HG02763 (cell line): ENCODE results near the gene MGST2.
"Not testable (repeated sequence)": the region's sequence is repeated elsewhere in the genome, so short reads cannot be mapped to it uniquely, and the experiment has no call there.

Experiments
- ATAC-seq: cut with Tn5 transposase; IDR thresholded peaks from one replicate; pipeline ENCODE4 v1.9.1; 2021; ENCODE audit warnings: mild to moderate bottlenecking, moderate library complexity; ENCODE audit not compliant: unreplicated experiment

MGST2 gene

DNA sequence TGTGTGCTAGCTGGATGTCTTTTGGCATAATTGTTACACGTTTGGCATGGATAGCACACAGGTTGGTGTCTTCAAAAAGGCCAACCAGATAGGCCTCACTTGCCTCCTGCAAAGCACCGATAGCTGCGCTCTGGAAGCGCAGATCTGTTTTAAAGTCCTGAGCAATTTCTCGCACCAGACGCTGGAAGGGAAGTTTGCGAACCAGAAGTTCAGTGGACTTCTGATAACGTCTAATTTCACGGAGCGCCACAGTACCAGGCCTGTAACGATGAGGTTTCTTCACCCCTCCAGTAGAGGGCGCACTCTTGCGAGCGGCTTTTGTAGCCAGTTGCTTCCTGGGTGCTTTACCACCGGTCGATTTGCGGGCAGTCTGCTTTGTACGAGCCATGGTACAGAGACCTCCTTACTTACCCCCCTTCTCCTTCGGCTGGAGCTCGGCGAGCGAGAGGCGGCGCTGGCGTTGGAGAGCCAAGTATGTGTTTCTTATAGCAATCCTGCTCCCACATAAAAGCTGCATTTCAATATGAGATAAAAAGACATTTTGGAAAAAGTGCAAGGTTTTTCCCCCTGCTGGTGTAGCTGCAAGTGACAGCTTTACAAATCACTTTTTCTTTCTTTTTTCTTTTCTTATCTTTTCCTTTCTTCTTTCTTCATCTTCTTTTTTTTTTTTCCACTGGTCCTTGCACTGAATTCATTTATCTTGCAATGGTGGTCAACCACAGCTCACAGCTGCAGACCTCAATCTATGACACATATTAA lies 32.7 kb downstream of the MGST2 start:
- ATAC-seq, result not testable (repeated sequence)

DNA sequence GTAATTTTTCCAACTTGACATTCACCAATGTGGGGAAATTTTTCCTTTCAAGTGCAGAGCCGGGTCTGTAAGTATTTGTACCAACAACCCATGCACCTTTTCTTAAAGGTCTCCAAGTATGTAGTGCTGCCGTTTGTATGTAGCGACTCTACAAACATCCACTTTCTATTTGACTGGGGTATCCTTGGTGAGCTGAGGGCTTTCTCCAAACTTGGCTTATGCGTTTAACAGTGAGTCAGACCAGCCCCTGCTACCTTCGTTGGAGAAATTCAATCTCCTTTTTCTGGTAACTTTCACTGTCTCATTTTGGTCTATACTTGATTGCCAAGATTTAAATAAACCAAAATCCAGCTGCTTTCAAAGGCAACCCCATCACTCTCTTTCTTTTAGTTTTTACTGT lies 34.9 kb downstream of the MGST2 start:
- ATAC-seq, result no peak

DNA sequence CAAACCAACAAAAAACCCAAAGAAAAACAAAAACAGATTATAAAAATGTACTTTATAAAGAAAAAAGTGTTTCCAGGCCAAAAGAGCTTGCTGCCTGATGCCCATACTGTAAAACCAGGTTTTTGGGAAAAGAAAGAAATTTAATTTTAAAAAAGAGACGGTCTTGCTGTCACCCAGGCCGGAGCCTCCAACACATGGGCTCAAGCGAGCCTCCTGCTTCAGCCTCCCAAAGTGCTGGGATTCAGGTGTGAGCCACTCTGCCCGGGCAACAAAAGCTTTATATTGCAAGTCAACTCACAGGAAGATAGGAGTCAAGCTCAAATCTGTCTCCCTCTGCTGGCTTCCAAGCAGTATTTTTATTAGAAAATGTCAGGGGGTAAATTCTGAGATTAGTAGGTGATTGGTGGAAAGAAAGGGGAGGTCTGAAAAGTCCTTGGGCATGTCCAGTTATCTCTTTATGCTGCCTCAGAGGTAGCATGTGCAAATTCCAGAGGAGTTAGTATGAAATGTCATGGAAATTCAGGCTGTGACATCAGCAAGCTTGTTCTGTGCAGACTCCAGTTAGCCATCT lies 39.4 kb downstream of the MGST2 start:
- ATAC-seq, result no peak

DNA sequence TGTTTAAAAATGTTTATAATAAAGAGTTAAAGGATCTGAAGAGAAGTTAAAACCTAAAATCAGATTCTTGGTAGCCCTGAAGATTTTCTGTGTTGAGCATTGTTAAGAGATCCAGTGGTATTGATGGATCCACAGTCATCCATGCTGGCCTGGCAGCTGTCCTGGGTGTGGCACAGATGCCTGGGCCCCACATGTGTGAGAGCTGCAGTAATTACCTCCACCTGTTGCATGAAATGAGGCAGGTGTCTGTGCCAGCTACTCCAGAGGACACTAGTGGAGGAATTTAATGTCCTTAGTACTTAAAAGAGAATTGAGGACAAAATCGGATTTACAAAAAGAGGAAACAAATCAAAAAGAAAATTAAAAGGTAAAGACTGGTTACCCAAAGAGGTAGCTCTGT lies 44.0 kb downstream of the MGST2 start:
- no peak for ATAC-seq

DNA sequence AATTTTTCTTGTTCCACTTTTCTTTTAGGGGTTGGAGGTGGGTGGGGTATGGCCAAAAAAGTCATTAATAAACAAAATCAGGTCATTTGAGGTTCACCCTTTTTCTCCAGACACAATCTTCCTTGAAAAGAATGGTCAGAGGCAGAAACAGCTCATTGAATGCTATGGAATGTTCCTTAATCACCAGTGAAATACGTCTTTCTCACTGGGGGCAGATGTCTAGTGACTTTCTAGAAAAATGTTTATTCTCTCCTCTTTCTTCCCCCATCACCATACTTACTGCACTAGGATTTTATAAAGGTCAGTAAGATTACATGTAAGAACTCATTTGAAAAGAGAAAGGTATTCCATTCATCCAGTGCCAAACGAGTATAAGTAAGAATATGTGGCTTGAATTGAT lies 44.5 kb downstream of the MGST2 start:
- ATAC-seq, result no peak

DNA sequence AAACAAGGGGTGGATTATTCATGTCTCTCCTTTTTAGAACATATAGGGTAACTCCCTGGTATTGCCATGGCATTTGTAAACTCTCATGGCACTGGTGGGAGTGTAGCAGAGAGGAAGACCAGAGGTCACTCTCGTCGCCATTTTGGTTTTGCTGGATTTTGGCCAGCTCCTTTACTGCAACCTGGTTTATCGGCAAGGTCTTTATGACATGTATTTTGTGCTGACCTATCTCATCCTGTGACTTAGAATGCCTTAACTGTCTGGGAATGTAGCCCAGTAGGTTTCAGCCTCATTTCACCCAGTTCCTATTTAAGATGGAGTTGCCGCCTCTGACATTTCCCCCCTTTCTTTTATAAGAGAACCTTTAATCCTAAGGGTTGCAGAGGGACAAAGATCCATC lies 45.8 kb downstream of the MGST2 start:
- ATAC-seq, result no peak

DNA sequence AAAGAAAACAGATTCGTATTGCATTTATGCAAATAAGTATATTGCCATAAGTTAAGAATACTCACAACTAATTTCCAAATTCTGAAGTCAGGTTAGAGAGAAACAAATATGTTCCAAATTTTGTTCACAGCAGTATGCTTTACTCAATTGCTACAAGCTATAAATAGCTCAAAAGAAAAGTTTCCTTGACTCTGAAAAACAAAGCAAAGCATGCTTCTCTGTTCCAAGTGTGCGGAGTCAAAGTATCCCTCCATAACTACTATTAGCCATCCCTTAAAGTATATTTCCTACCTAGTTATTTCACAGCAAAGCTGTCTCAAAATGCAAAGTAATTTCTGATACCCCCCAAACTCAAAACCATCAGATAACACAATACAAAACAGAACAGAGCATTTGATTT lies 47.3 kb downstream of the MGST2 start:
- no peak for ATAC-seq

DNA sequence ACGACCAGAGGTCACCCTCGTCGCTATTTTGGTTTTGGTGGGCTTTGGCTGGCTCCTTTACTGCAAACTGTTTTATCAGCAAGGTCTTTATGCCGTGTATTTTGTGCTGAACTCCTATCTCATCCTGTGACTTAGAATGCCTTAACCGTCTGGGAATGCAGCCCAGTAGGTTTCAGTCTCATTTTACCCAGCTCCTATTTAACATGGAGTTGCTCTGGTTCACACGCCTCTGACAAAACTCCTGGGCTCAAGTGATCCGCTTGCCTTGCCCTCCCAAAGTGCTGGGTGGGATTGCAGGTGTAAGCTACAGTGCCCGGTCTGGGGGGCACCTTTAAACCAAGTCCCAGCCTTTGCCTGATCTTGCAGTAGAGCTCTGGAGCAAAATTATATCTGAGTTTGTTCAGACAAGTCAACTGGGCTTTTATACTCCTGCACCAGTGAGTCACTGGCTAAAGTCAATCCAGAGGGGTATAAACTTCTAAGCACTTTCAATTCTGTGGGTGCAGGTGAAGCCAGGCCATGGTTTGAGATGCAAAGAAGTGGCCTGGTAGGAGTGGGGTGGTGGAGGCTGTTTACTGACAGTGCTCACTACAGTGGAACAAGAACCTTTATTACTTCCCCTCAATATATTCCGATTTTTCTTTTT lies 50.2 kb downstream of the MGST2 start:
- no peak for ATAC-seq

DNA sequence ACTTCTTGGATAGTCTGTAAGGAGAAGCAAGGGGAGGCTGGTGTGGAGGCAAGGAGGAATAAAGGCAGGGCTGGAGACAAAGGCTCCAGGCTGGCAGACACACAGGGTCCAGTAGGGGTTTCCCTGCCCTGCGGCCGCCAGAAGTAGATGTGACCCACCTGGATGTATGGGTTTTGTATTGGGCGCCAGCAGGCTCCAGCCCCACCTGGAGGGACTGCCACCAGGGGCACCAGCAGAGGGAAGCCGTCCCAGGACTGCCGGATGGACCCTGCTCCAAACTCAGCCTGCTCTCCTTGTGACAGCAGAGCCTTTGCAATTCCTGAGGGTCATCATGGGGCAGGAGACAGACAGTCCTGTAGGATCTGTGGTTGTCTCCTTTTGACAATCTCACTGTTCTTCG lies 52.7 kb downstream of the MGST2 start:
- ATAC-seq, result no peak

DNA sequence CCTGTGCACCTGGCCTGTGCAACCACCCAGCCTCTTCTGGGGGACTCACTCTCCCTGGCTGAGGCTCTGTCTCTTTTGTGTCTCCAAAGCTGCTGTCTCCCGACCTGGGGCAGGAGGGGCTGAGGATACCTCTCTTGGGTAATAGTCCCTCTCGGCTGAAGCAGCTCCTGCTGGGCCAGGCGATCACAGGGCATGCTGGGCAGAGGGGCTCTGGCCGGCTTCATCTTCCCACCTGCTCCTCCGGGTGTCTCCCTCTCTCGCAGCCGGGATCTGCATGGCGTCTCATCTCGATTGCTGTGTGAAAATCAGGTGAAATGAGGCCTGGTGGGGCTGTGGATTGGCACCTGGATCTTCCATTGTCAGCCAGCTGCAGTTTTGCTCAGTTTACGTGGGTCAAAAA lies 53.2 kb downstream of the MGST2 start:
- no peak for ATAC-seq

DNA sequence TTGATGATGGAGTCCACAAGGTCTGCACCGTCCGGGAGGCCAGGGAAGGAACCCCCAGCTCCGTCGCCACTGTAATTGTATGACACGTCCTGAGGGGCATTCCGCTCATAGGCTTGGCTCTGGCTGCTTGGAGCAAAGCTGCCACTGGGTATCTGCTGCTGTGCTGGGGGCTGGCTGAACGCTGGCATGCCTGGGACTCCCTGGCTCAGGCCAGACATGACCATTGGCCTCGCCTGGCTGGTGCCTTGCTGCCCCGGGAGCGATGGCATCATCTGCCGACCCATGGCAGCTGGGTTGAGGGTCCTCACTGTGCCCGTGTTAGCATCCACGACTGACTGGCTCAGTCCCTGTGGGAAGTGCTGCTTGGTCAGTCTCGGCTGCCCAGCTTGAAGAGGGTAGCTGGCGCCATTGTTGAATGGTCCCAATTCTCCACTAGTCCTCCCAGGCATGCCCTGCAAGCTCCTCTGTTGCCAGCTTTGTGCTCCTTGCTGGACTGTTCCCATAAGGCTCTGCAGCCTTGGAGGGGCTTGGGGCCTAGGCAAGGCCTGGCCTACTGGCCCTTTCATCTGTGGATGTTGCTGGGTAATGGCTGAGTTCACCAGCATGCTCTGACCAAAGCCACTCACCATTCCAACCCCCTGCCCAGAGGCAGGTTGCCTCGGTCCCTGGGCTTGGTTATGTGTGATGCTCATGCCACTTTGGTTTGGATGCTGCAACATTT lies 53.9 kb downstream of the MGST2 start:
- ATAC-seq, result no peak

DNA sequence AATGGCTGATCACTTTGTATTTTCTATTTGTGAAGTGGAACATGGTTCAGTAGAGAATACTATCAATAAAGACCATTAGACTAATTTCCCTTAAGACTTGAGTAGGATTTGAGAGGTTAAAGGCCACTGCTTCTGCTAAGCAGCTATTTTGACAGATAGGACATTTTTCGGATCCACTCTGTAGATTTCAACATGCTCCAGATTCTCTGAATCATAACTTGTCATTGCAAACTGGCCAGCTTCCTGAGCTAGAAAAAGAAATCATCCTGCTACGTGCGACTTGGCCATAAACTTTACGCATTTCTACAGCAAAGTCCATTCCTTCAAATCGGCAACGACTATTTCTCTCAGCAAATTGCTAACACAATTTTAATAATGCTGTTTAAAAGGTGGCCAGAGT lies 55.2 kb downstream of the MGST2 start:
- ATAC-seq, result no peak

DNA sequence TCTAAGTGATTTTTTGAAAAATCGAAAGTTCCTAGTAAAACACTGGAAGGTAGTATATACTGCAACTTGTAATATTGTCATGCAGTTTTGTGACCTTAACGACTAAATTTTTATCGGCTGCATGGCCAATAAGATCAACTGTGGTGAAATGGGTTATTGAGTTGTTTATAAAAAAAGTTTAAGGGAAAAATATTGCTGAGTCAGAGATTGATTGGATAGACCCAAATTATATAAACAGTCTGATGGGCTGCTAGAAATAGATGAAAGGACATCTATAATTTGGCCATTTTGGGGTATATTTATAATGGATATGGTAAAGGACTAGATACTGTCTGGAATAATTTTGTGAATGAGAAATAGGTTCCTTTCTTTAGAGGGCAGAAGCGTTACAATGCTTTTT lies 56.2 kb downstream of the MGST2 start:
- no peak for ATAC-seq

DNA sequence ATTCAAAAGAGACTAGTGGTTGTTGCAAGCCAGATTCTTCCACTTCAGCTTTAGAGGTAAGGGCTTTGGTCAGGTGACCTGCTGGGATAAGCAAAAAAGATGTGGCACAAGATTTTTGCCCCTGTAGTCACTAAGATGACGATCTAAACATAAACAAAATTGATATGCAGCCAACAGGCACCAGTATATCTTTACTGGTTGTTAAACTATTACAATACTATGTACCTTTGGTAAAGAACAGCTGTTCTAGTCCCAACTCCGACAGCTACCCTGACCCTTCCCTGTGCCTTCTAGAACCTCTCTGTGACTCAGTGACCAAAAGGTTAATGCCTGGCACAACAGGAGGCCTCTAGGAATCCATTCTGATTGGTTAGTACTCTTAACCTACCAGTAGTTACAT lies 59.6 kb downstream of the MGST2 start:
- ATAC-seq, result no peak

DNA sequence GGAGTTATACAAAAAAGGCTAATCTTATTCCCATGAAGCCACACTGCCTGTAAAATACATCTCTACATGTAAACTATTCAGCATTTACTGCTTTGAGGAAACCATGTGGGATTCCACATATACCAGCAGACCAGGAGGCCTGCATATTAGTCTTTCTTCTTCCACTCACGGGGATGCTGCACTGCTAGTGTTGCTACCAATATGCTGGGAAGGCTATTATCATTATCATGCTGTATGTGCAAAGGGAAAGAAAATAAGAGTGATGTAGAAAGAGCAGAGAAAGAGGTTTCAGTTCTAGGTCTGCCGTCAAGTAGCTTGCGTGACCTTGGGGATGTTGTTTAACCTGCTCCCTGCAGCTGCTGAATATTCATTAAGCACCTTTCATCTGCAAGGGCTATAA lies 61.0 kb downstream of the MGST2 start:
- no peak for ATAC-seq

DNA sequence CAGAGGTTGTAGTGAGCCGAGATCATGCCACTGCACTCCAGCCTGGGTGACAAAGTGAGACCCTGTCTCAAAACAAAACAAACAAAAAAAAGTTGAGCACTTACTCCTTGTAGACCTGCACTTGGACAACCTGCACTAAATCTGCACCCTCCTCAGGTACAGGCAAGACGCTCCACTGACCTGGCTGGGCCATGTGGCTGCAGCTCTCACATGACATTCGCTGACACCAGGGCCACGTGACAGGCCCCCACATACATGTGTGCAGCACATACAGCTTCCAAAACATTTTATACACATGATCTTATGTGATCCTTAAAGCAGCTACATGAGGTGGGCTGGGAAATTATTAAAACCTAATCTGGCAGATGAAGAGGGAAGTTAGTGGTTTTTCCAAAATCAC lies 62.5 kb downstream of the MGST2 start:
- ATAC-seq, result no peak

DNA sequence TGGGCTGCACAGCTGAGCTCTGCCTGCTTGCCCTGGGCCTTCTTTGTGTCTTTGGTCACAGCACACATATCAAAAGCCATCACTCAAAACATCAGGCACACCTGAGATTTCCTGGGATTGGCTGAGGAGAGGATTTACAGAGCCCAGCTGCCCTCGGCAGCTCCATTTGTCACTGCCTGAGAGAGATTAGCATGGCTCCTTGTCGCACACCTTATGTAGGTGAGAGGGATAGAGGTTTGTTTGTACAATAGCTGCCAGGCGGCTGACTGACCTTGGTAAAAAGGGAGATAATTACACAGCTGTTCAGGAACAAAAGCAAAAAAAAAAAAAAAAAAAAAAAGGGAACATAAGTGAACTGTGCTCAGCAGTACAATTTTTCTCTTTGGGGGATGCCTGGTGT lies 63.2 kb downstream of the MGST2 start:
- no peak for ATAC-seq

DNA sequence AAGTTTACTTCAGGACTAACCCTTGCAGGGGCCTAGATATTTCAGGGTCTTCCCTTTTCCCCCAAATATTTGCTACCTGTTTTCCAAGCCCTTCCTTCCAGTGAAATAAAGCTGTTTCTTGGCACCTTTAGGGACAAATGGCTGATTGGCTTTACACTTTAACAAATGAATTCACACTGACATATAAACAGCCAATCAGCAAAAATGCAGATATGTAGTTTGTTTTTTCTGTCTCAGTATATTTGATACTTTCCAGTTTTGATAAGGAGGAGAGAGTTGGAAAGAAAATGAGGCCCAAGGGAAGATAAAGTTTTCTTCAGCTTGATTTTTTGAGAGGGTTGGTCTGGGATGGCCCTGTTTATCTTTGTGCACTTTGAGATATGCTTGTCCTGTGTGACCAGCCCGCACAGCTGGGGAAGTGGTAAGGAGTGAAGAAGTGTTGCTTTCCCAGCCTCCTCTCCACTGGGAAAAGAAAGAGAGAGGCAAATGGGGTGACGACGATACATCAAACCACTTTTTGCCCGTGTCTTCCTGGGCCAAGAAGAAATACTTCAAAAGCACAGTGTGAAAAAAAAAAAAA lies 67.5 kb downstream of the MGST2 start:
- no peak for ATAC-seq

DNA sequence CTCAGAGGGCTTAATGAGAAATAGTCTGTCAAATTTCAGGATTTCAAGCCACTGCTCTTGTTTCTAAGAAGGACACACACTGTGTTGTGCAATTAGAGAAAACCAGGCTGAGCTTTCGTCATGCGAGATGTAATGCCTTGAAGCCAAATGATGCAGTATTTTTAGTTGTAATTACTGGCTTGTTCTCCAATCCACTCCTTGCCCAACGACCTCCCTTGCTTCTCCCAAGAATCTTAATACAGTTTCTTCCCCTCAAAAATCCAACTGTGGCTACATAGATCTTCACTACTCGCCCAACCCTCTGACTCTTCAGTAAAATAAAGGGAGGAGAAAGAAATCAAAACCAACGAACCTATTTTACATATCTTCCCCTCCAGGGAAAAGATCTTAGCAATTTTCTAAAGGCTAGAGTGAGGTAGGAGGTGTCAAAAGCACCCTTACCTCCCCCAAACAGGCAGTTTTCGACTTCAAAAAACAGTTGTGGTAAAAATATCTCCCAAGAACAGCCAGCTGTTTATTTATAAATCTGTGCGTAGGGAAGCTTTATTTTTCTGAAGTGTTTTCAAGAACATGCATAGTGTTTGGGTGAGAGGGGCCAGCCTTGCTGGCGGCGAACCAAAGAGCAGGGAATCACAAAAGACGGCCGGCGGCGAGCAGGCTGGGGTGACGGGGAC lies 68.7 kb downstream of the MGST2 start:
- no peak for ATAC-seq

DNA sequence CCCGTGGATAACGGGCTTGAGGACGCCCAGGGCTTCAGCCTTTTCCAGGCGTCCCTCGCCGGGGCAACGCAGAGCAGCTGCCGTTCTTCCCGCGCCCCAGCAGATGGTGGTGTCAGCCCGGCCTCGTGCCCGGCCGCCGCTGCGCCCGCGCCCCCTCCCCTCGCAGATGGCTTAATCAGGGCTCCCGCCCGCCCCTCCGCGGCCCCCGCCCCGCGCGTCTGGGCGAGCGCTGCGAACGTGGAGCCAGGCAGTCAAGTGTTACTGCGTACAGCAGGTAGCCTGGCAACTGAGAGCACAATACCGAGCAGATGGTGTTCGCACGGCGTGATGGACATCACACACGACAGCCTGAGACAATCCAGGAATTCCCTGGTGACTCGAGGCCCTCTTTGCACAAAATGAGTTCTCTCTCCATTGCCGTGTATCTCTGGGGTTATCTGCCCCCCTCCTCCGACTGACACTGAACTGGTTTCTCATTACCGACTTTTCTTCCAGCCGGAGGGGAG lies 69.3 kb downstream of the MGST2 start:
- ATAC-seq, result no peak
